BLaER1 treated with 17β-estradiol and CSF1 and Interleukin-3, amounts not matched to agents 10 nM and 100 nM (cell line): ENCODE data around the gene CLDN15.
A peak's percentile ranks its signal among the peaks of the same experiment; 100 is the strongest.
"Not testable (repeated sequence)": the region's sequence is repeated elsewhere in the genome, so short reads cannot be mapped to it uniquely, and the experiment has no call there.

ENCODE experiments used
- H3K27ac ChIP-seq, 11 experiments: shearing (Covaris generic); formaldehyde crosslinking; 2 replicates each; pipeline ENCODE4 v1.8.1; 2022
- H3K27me3 ChIP-seq, 11 experiments: shearing (Covaris generic); formaldehyde crosslinking; 2 replicates each; pipeline ENCODE4 v1.8.1; 2022
- H3K36me3 ChIP-seq, 11 experiments: shearing (Covaris generic); formaldehyde crosslinking; 2 replicates each; pipeline ENCODE4 v1.8.1; 2022
- H3K4me1 ChIP-seq, 10 experiments: shearing (Covaris generic); formaldehyde crosslinking; 2 replicates each; pipeline ENCODE4 v1.8.1; 2022
- H3K4me2 ChIP-seq, 11 experiments: shearing (Covaris generic); formaldehyde crosslinking; 2 replicates each; pipeline ENCODE4 v1.8.1; 2022
- H3K4me3 ChIP-seq, 10 experiments: shearing (Covaris generic); formaldehyde crosslinking; 2 replicates each; pipeline ENCODE4 v1.8.1; 2022
- H3K9ac ChIP-seq, 11 experiments: shearing (Covaris generic); formaldehyde crosslinking; 2 replicates each; pipeline ENCODE4 v1.8.1; 2022
- H3K9me3 ChIP-seq, 11 experiments: shearing (Covaris generic); formaldehyde crosslinking; replicated peaks in 1 of 11; 2 replicates each; pipeline ENCODE4 v1.8.1; 2022
- H4K20me1 ChIP-seq, 11 experiments: shearing (Covaris generic); formaldehyde crosslinking; 2 replicates each; pipeline ENCODE4 v1.8.1; 2022
- Cebpa-rat ChIP-seq, 11 experiments: shearing (Covaris generic); IDR thresholded peaks; 2 replicates each; pipeline ENCODE4 v1.8.1; 2022

Gene CLDN15

DNA sequence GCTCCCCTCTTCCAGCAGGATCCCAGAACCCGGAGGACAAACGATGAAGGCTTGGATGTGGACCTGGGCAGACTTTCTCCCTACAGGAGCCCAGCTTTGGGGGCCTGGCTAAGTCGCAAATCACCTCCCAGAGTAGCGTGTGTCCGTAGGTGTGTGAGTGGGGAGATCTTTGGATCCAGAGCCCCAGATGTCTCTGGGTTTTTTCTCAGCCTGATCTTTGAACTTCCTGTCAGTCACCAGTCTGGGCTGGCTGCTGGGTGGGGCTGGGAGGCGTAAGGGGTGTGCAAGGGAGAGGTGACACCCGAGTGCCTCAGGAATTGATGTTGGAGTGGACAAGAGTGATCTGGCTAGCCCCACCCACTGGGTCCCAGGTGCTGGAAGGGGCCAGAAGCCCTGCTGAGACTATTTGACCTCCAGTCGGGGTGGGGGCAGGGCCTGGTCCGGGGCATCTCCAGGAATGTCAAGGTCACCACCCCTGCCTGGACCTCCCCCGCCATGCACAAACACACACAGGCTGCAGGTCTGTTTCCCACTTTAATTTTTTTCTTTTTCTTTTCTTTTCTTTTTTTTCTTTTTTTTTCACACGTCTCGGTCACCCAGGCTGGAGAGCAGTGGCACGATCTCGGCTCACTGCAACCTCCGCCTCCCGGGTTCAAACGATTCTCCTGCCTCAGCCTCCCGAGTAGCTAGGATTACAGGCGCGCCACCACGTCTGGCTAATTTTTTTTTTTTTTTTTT, 36.6 kb downstream of the CLDN15 start, which contains the start of gene MOGAT3:
TSS of gene MOGAT3 (minus strand) at position 175 of the 738 bp plus-strand sequence. CDS start 182 bp downstream, outside the sequence.
- no peak within 1 kb of the TSS for H3K4me2 ChIP-seq
- peaks cover 20 to 39% (median 29%) of the 10 kb centered on the region in 10 experiments for H3K4me1 ChIP-seq
- no peak within 1 kb of the TSS for H3K27ac ChIP-seq
- no peak for TF ChIP-seq Cebpa-rat (IDR thresholded peaks at IDR 0.05)
- no peak within 1 kb of the TSS for H3K9ac ChIP-seq
- H3K9me3 ChIP-seq = no peaks in the 10 kb centered on the region
- peaks cover 0 to 7% (median 4%) of the 10 kb centered on the region in 11 experiments; a peak in 13 of 22 replicates for H3K36me3 ChIP-seq
- peaks cover 35 to 47% (median 42%) of the 10 kb centered on the region in 11 experiments for H3K27me3 ChIP-seq
- H4K20me1 ChIP-seq = peaks cover 0 to 9% (median 0%) of the 10 kb centered on the region in 11 experiments; a peak in 2 of 22 replicates
- H3K4me3 ChIP-seq = no peak within 1 kb of the TSS

DNA sequence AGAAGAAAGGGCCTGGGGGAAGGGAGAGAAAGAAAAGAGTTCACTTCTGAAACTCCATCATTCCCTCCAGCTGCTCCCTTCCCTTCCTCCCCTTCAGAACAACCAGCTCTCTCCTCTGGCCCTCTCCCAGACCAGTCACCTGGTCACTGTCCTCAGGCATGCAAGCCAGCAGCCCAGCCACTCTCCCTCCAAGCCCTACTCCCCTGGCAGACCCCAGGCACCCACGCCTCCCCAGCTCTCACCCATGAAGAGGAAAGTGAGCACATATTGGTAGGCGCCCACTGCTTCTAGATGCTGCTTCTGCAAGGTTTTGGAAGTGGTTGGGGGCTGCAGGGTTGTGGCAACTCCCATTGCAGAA, 37.1 kb downstream of the CLDN15 start:
- peaks cover 20 to 34% (median 25%) of the 10 kb centered on the region in 10 experiments for H3K4me1 ChIP-seq
- H3K9me3 ChIP-seq = no peaks in the 10 kb centered on the region
- no peak overlapping the region for H3K9ac ChIP-seq
- no peak overlapping the region for H3K27ac ChIP-seq
- H3K27me3 ChIP-seq = peaks cover 35 to 47% (median 42%) of the 10 kb centered on the region in 11 experiments
- 0 out of 22 replicates have a peak, but pooled peaks cover 0 to 1% (median 0%) of the 10 kb centered on the region in 11 experiments for H3K36me3 ChIP-seq
- no peak overlapping the region for H3K4me2 ChIP-seq
- no peak overlapping the region for H3K4me3 ChIP-seq
- no peak for TF ChIP-seq Cebpa-rat (IDR thresholded peaks at IDR 0.05)
- H4K20me1 ChIP-seq = peaks cover 0 to 9% (median 0%) of the 10 kb centered on the region in 11 experiments; a peak in 1 of 22 replicates

DNA sequence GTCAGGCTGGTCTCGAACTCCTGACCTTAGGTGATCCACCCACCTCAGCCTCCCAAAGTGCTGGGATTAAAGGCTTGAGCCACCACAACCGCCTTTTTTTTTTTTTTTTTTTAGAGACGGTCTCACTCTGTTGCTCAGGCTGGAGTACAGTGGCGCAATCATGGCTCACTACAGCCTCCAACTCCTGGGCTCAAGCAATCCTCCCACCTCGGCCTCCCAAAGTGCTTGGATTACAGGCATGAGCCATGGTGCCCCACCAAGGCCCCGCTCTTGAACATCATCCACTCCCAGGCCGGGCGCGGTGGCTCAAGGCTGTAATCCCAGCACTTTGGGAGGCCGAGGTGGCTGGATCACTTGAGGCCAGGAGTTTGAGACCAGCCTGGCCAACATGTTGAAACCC, 38.1 kb downstream of the CLDN15 start:
- peaks cover 35 to 47% (median 42%) of the 10 kb centered on the region in 11 experiments for H3K27me3 ChIP-seq
- H3K36me3 ChIP-seq, H3K27ac ChIP-seq, H3K9ac ChIP-seq, H3K4me3 ChIP-seq, H3K4me2 ChIP-seq, H3K9me3 ChIP-seq, H4K20me1 ChIP-seq: not testable (repeated sequence)
- peaks cover 14 to 27% (median 20%) of the 10 kb centered on the region in 10 experiments for H3K4me1 ChIP-seq

DNA sequence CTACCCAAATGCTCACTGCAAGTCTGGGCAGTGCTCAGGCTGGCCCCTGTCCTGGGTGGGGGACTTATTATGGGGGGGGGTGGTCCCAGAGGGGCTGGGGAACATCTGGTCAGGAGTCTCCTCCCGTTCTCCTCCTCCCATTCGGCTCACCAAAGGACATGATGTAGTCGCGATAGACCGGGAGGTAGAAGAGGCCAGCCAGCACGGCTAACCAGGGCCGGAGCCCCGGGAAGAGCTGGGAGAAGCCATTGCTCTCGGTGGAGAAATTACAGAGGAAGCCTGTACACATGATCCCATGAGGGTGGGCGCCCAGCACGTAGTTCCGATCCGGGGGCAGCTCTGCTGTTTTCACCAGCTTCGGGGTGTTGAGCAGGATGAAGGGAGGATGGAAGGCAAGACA, 39.1 kb downstream of the CLDN15 start:
- H3K4me1 ChIP-seq = peaks cover 3 to 17% (median 9%) of the 10 kb centered on the region in 10 experiments
- H3K27me3 ChIP-seq = peaks cover 35 to 45% (median 40%) of the 10 kb centered on the region in 11 experiments
- peaks cover 0 to 9% (median 0%) of the 10 kb centered on the region in 11 experiments; a peak in 1 of 22 replicates for H4K20me1 ChIP-seq
- H3K9me3 ChIP-seq = no peaks in the 10 kb centered on the region
- no peak overlapping the region for H3K9ac ChIP-seq
- no peak overlapping the region for H3K4me3 ChIP-seq
- H3K4me2 ChIP-seq = no peak overlapping the region
- H3K36me3 ChIP-seq = no peaks in the 10 kb centered on the region
- no peak for TF ChIP-seq Cebpa-rat (IDR thresholded peaks at IDR 0.05)
- H3K27ac ChIP-seq = no peak overlapping the region

DNA sequence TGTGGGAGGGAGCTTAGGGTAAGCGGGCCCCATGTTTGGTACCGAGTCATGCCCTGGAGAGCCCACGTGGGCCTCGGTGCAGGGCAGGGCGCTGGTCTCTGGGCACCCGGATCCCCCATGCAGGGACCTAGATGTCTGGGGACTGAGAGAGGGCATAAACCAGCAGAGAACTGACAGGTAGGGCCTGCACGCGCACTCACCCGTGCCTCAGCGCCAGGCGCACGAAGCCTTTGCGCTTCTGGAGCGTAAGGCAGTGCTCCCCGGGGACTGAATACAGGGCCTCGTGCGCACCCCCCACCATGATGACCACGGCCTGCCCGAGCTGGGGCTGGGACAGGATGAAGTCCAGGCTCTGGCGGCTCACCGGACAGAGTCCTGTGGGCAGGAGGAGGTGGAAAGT, 39.6 kb downstream of the CLDN15 start:
- Histone ChIP-seq H3K4me2 (peak overlapping the region in 1 of 11 experiments; percentile 12; a peak in 2 of 22 replicates), H3K4me1 (peaks cover 0 to 12% (median 5%) of the 10 kb centered on the region in 10 experiments; a peak in 16 of 20 replicates), H3K36me3 (no peaks in the 10 kb centered on the region), H3K27me3 (peaks cover 33 to 40% (median 35%) of the 10 kb centered on the region in 11 experiments), H3K9ac (no peak overlapping the region), H3K4me3 (no peak overlapping the region), H3K9me3 (no peaks in the 10 kb centered on the region), H3K27ac (no peak overlapping the region), H4K20me1 (peaks cover 0 to 9% (median 0%) of the 10 kb centered on the region in 11 experiments; a peak in 1 of 22 replicates)
- no peak for TF ChIP-seq Cebpa-rat (IDR thresholded peaks at IDR 0.05)

DNA sequence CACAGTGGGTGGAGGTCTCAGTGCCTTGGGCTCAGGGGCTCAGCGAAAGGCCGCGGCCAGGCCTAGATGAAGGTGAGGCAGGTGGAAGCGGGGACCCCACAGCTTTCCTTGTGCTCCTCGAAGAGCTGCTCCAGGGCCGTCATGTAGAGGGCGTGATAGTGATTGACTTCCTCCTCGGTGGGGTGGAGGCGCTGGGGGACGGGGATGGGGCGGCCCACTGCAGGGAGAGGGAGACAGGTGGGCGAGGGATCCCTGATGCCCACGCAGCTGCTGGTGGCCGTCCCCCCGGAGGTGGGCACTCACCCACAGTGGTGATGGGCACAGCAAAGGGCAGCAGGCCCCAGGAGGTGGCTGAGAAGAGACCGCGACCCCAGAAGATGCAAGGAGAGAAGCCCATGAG, 41.7 kb downstream of the CLDN15 start:
- Histone ChIP-seq H3K4me1 (peaks cover 0 to 5% (median 0%) of the 10 kb centered on the region in 10 experiments; a peak in 3 of 20 replicates), H3K27ac (no peak overlapping the region), H3K9ac (no peak overlapping the region), H3K36me3 (no peaks in the 10 kb centered on the region), H3K9me3 (no peaks in the 10 kb centered on the region), H3K27me3 (peaks cover 12 to 19% (median 14%) of the 10 kb centered on the region in 11 experiments), H3K4me3 (no peak overlapping the region), H4K20me1 (no peaks in the 10 kb centered on the region), H3K4me2 (no peak overlapping the region)
- TF ChIP-seq Cebpa-rat (IDR thresholded peaks at IDR 0.05) = no peak

DNA sequence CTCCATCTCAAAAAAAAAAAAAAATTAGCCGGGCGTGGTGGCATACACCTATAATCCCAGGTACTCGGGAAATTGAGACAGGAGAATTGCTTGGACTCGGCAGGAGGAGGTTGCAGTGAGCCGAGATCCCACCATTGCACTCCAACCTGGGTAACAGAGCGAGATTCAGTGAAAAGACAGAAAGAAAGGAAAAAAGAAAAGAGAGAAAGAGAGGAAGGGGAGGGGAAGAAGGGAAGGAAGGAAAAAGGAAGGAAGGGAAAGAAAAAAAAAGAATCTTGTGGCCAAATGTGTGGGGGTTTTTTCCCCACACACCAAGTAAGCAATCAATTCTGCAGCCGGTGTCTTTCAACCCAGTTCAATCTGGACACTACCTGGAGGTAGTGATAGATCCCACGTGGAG, 48.5 kb downstream of the CLDN15 start:
- Histone ChIP-seq H3K4me3 (no peak overlapping the region), H3K4me1 (peaks cover 0 to 22% (median 3%) of the 10 kb centered on the region in 10 experiments; a peak in 6 of 20 replicates), H3K36me3 (no peaks in the 10 kb centered on the region), H3K27me3 (no peaks in the 10 kb centered on the region), H4K20me1 (no peaks in the 10 kb centered on the region), H3K4me2 (no peak overlapping the region), H3K27ac (no peak overlapping the region), H3K9ac (no peak overlapping the region), H3K9me3 (no peaks in the 10 kb centered on the region)
- no peak for TF ChIP-seq Cebpa-rat (IDR thresholded peaks at IDR 0.05)

DNA sequence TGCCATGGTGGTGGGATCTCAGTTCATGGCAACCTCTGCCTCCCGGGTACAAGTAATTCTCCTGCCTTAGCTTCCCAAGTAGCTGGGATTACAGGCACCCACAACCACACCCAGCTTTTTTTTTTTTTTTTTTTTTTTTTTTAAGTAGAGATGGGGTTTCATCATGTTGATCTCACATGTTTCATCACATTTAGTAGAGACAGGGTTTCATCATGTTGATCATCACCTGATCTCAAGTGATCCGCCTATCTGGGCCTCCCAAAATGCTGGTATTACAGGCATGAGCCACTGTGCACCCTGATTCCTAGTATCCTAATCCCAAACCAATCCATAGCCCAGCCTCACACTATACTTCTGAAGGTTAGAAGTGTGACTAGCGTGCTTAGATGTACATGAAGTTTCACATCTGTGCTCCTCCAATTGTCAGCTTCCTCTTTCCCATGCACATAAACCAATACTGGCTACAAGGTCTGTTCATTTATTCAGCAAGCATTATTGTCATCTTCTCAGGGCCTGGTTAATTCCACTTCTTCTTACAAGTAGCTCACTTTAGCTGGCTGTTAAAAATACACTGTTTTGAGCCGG, 50.7 kb downstream of the CLDN15 start:
- Histone ChIP-seq H3K27me3 (peaks cover 0 to 9% (median 8%) of the 10 kb centered on the region in 11 experiments; a peak in 20 of 22 replicates), H3K4me1 (peaks cover 0 to 22% (median 3%) of the 10 kb centered on the region in 10 experiments; a peak in 6 of 20 replicates), H3K36me3 (no peaks in the 10 kb centered on the region)

DNA sequence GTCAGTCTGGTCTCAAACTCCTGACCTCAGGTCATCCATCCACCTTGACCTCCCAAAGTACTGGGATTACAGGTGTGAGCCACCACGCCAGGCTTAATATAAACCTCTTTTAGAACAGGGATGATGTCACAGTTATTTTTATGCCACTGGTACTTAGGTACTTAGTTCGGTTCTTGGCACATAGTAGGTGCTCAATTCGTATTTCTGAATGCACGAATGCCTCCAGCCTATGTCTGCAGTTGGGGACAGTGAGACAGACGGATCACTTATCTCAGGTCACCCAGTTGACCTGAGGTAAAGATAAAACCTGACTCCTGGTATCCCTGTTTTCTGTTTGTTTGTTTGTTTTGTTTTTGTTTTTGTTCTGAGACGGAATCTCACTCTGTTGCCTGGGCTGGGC, 51.4 kb downstream of the CLDN15 start:
- H3K9ac ChIP-seq = no peak overlapping the region
- H3K27me3 ChIP-seq = peaks cover 6 to 16% (median 15%) of the 10 kb centered on the region in 11 experiments
- no peaks in the 10 kb centered on the region for H4K20me1 ChIP-seq
- H3K9me3 ChIP-seq = peaks cover 0 to 9% (median 5%) of the 10 kb centered on the region in 11 experiments; a peak in 5 of 22 replicates
- H3K4me3 ChIP-seq = no peak overlapping the region
- TF ChIP-seq Cebpa-rat (IDR thresholded peaks at IDR 0.05) = no peak
- H3K36me3 ChIP-seq = no peaks in the 10 kb centered on the region
- peaks cover 0 to 22% (median 3%) of the 10 kb centered on the region in 10 experiments; a peak in 6 of 20 replicates for H3K4me1 ChIP-seq
- no peak overlapping the region for H3K27ac ChIP-seq
- peak overlapping the region in 1 of 11 experiments; percentile 11; a peak in 1 of 22 replicates for H3K4me2 ChIP-seq

More for the DNA sequence above, 50.7 kb downstream of the CLDN15 start:
- Histone ChIP-seq H3K4me2 (peak overlapping the region in 3 of 11 experiments; percentile 7 to 16 (median 11); a peak in 4 of 22 replicates), H3K9me3 (peaks cover 0 to 9% (median 5%) of the 10 kb centered on the region in 11 experiments; a peak in 5 of 22 replicates), H3K4me3 (no peak overlapping the region), H4K20me1 (no peaks in the 10 kb centered on the region), H3K27ac (0 out of 22 replicates have a peak overlapping the region, but pooled peaks of 1 of the 11 experiments have one; percentile 39), H3K9ac (no peak overlapping the region)
- no peak for TF ChIP-seq Cebpa-rat (IDR thresholded peaks at IDR 0.05)
